Osteoblast (primary cell): Measurements from ENCODE around the gene CCL18. TPM values are rescaled to one million over a fixed set of nuclear protein-coding genes. Genes with fewer than 3 reads are reported as not detected.
"Not testable (repeated sequence)": the region's sequence is repeated elsewhere in the genome, so short reads cannot be mapped to it uniquely, and the experiment has no call there.

ENCODE experiments used
- DNase-seq: peaks from one replicate; pipeline ENCODE4 v3.0.0; 2011; ENCODE audit warnings: low spot score, mixed read lengths; ENCODE audit not compliant: insufficient read length; ENCODE audit errors: missing footprints
- H2AFZ ChIP-seq: 2 replicates; pipeline ENCODE4 v1.6.0; 2011; ENCODE audit warnings: mild to moderate bottlenecking, low read length
- H3K27ac ChIP-seq: 2 replicates; pipeline ENCODE4 v1.5.1; 2011; ENCODE audit warnings: mild to moderate bottlenecking, low read depth, low read length, moderate library complexity
- H3K27me3 ChIP-seq: 2 replicates; pipeline ENCODE4 v1.6.0; 2012; ENCODE audit warnings: mild to moderate bottlenecking, control low read depth, inconsistent platforms, low read length, moderate library complexity; ENCODE audit not compliant: insufficient read depth
- H3K36me3 ChIP-seq: 2 replicates; pipeline ENCODE4 v1.5.1; 2011; ENCODE audit warnings: mild to moderate bottlenecking, low read length, control low read depth, moderate library complexity; ENCODE audit not compliant: insufficient read depth
- H3K4me1 ChIP-seq: 2 replicates; pipeline ENCODE4 v1.5.1; 2011; ENCODE audit warnings: mild to moderate bottlenecking, low read length, control low read depth, moderate library complexity; ENCODE audit not compliant: insufficient read depth
- H3K4me2 ChIP-seq: 2 replicates; pipeline ENCODE4 v1.6.0; 2011; ENCODE audit warnings: mild to moderate bottlenecking, low read length; ENCODE audit not compliant: insufficient read depth
- H3K4me3 ChIP-seq: fragments of 200-600 bp; sonication (generic); 3 replicates; pipeline ENCODE4 v1.5.1; 2012; ENCODE audit warnings: mild to moderate bottlenecking, low read length, inconsistent platforms; ENCODE audit not compliant: insufficient read depth
- H3K79me2 ChIP-seq: 2 replicates; pipeline ENCODE4 v1.6.0; 2012; ENCODE audit warnings: mild to moderate bottlenecking, low read length, control low read depth, inconsistent platforms; ENCODE audit not compliant: insufficient read depth
- H3K9me3 ChIP-seq: 2 replicates; pipeline ENCODE4 v1.5.1; 2011; ENCODE audit warnings: low read depth, low read length, control low read depth
- H4K20me1 ChIP-seq: 2 replicates; pipeline ENCODE4 v1.6.0; 2012; ENCODE audit warnings: mild to moderate bottlenecking, low read length, control low read depth; ENCODE audit not compliant: insufficient read depth
- CTCF ChIP-seq: IDR thresholded peaks from 2 replicates; pipeline ENCODE4 v1.5.1; 2011; ENCODE audit warnings: mild to moderate bottlenecking, low read depth, low read length, moderate library complexity; ENCODE audit errors: extremely low read depth
- total RNA-seq: library from RNA; depleted of rRNA; stranded (reverse); fragments of >200 nt; gene quantifications from 2 replicates; pipeline ENCODE4 v1.2.3, GENCODE V29; 2012

CCL18 gene
- total RNA-seq, 1 donor = 0.36 TPM

DNA sequence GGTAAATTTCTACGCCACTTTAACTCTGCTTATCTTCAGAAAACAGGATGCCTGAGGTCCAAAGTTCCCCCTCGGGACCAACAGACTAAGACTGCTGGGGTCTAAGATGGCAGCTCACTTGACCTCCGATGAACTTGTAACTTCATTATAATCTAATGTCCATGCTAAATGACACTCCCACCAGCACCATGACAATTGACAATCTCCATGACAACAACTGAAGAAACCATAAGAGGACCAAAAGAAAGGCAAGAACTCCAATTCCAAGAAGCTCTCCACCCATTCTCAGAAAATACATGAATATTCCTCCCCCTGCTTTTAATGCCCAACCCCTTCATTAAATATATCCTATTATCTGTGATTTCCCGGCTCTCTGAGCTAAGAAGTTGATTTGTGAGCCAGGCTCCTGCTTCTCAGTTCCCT is 47.0 kb downstream of the CCL18 start:
- DNase-seq = no peak
- Histone ChIP-seq H3K4me1 (no peaks in the 10 kb centered on the region), H3K9me3 (no peaks in the 10 kb centered on the region), H4K20me1 (no peaks in the 10 kb centered on the region), H3K27me3 (no peaks in the 10 kb centered on the region), H3K4me3 (no peak overlapping the region), H3K27ac (no peak overlapping the region), H3K36me3 (no peaks in the 10 kb centered on the region), H2AFZ (no peak overlapping the region), H3K4me2 (no peak overlapping the region), H3K79me2 (no peaks in the 10 kb centered on the region)
- TF ChIP-seq CTCF = no peak

DNA sequence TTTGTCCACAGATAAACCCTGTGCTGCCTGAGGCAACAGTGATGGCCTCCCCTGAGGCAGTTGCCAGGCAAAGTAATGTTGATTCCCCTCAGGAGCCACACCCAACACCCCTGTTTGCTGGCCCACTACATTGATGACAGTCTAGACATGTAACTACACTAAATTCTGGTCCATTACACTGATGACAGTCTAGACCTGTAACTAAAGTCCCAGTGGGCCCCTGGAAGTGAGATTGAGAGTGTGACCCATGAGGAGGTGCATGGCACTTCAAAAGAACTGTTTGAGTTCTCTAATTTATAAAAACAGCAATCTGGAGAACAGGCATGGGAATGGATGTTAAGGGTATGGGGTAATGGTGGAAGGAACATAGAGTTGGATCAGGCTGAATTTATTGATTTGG is 48.5 kb downstream of the CCL18 start:
- H3K4me2 ChIP-seq = no peak overlapping the region
- no peak overlapping the region for H2AFZ ChIP-seq
- no peak for DNase-seq
- no peaks in the 10 kb centered on the region for H4K20me1 ChIP-seq
- no peak for TF ChIP-seq CTCF
- H3K4me3 ChIP-seq = no peak overlapping the region
- H3K36me3 ChIP-seq = no peaks in the 10 kb centered on the region
- H3K9me3 ChIP-seq = no peaks in the 10 kb centered on the region
- H3K27me3 ChIP-seq = no peaks in the 10 kb centered on the region
- no peaks in the 10 kb centered on the region for H3K4me1 ChIP-seq
- H3K27ac ChIP-seq = no peak overlapping the region
- no peaks in the 10 kb centered on the region for H3K79me2 ChIP-seq

DNA sequence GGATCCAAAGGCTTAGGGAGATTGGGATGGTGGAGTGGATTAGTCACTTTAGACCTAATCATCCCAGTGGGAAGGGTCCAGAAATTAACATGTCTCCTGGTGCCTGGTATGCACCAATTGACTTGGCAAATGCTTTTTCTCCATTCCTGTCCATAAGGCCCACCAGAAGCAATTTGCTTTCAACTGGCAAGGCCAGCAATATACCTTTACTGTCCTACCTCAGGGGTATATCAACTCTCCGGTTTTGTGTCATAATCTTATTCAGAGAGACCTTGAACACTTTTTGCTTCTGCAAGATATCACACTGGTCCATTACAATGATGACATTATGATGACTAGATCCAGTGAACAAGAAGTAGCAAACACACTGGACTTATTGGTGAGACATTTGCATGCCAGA is 49.1 kb downstream of the CCL18 start:
- not testable (repeated sequence) for H3K79me2 ChIP-seq, H3K36me3 ChIP-seq, DNase-seq, H3K27ac ChIP-seq, H3K9me3 ChIP-seq, H3K4me1 ChIP-seq, H2AFZ ChIP-seq, H4K20me1 ChIP-seq, H3K4me3 ChIP-seq, H3K27me3 ChIP-seq, H3K4me2 ChIP-seq

- not testable (repeated sequence) for H3K36me3 ChIP-seq, H4K20me1 ChIP-seq, H3K4me3 ChIP-seq, H2AFZ ChIP-seq, H3K27ac ChIP-seq, H3K4me2 ChIP-seq, H3K4me1 ChIP-seq, H3K9me3 ChIP-seq, H3K27me3 ChIP-seq, DNase-seq, H3K79me2 ChIP-seq
These were observed 51.0 kb downstream of the CCL18 start for GRCh38 chr17:36114971-36115648.

GRCh38 chr17:36115649-36115977 is 51.5 kb downstream of the CCL18 start:
- H2AFZ ChIP-seq, H3K4me3 ChIP-seq, H3K4me2 ChIP-seq, H3K9me3 ChIP-seq, H3K79me2 ChIP-seq, H3K36me3 ChIP-seq, H3K4me1 ChIP-seq, H3K27ac ChIP-seq, H3K27me3 ChIP-seq, DNase-seq, H4K20me1 ChIP-seq: not testable (repeated sequence)
